HTR-8/SVneo (cell line): ENCODE data around the gene SLC27A5.
"Not testable (repeated sequence)": the region's sequence is repeated elsewhere in the genome, so short reads cannot be mapped to it uniquely, and the experiment has no call there.

Source experiments
- DNase-seq: peaks from one replicate; pipeline ENCODE4 v3.0.0; 2011; ENCODE audit warnings: low spot score, mixed read lengths; ENCODE audit not compliant: insufficient read length
- FAIRE-seq: peaks from 2 replicates; lab custom pipeline; 2011; peaks lifted over from hg19 to GRCh38; lab: Jason Lieb, UNC

Gene SLC27A5

DNA sequence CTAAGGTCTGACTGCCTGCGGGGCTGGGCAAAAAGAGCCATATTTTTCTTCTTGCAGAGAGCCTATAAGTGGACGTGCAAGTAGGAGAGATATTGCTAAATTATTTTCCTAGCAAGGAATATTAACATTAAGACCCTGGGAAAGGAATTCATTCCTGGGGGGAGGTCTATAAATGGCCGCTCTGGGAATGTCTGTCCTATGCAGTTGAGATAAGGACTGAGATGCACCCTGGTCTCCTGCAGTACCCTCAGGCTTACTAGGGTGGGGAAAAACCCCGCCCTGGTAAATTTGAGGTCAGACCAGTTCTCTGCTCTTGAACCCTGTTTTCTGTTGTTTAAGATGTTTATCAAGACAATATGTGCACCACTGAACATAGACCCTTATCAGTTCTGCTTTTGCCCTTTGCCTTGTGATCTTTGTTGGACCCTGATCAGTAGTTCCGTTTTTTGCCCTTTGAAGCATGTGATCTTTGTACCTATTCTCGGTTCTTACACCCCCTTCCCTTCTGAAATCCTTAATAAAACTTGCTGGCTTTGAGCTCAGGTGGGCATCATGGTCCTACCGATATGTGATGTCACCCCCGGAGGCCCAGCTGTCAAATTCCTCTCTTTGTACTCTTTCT, 4.1 kb downstream of the SLC27A5 start:
- FAIRE-seq = not testable (repeated sequence)

DNA sequence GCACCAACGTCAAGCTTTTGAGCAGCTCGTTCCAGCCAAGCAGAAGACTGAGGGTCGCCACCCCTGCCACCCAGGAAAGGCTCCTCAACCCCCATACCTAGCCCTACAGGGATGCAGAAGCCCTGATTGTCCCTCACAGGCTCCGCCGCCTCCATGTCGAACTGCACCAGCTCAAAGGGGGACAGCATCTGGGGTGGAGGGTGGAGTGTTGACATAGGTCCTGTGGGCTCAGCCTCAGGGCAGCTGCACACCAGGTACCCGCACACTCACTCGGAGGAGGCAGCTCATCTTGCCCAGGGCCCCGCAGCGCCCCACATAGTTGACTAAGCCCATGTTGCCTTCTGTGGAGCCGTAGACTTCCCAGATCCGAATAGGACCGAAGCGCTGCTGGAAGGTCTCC, 11.6 kb downstream of the SLC27A5 start:
- FAIRE-seq (no peak), DNase-seq (no peak)

More for the DNA sequence above, 4.1 kb downstream of the SLC27A5 start:
- DNase-seq = not testable (repeated sequence)

DNA sequence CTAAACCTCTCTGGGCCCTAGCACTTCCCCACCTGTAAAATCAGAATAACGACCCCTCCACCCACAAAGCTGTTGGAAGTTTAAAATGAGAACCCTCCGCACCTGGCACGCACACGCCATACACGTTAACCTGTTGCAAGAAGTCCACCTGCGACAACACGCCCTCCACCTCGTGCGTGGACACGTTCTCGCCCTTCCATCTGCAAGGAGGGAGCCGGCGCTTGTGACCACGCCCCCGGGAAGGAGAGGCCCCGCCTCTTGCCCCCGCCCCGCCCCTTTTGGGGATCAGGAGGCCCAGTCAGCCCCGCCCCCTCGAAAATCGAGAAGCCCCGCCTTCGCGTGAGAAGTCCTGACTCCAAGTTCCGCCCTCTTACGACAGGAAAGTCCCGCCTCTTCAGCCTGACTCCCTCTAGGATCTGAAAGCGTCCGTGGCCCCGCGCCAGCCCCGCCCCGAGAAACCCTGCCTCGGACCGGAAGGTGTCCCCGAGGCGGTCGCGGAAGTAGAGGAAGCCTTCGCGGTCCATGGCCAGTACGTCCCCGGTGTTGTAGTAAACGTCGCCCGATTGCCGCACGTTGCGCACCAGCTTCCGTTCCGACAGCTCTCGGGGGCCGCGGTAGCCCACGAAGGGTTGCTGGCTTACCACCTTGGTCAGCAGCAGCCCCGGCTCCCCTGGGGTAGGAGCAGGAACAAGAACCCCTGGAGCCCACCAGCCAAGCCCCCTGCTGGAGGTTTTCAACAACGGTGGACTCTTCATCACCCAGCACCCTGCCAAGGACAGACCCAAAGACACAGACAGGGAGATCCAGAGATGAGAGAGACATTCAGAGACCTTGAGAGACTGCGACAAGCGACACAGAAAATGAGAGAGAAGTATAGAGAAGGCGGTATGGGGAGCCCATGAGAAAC, 12.5 kb downstream of the SLC27A5 start:
- DNase-seq (peak; percentile 95), FAIRE-seq (peak; percentile 55)

DNA sequence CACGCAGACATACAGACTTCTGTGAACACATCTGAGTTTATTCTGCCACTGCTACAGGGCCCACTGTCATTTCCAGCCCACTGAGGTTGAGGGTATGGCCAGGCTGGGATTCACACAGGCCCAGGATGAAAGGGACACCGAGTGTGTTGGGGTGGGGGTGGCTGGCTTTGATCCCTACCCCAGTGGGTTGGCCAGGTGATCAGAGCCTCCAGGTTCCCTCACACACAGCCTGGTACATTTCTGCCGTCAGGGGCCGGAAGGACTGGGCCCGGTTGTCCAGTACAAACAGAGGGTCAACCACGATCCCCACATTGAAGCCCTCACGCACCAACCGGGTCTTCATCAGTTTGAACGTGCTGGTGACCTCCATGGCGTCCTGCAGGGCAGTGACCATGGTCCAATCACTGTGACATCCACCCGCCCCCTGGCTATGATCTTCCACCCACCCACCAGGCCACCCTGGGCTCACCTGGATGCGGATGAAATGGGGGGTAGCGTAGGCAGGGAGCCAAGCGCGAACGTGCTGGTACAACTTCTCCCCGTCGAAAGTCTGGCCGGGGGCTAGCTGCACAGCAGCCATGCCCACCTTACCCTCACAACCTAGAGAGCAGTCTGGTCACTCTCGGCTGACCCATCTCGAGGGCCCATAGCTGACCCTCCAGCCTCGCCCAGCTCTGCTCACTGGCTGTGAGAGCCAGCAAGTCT, 13.3 kb downstream of the SLC27A5 start:
- FAIRE-seq = no peak

DNA sequence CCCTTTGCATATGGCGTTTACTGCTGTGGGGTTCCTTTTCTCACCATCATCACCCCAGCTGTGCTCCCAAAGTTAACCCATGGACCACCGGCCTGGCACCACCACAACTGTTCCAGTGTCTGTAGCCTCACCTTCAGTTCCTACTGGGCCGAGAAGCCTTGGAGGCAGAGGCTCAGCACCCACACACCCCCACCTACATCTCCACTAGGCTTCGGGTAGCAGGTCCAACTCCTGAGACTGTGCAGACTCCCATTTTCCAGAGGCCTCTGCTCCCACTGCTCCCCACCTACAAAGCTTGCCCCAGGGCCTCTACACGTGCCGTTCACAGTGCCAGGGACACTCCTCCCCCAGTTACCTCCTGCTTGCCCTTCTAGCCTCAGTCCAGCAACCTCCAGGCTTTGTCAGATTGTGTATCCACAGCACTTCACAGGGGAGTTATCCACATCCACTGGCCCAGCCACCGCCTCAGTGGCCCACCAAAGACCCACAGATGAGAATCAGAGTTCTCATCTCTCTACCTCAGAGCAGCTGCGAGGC, 14.1 kb downstream of the SLC27A5 start:
- FAIRE-seq (no peak), DNase-seq (no peak)

More for the DNA sequence above, 13.3 kb downstream of the SLC27A5 start:
- no peak for DNase-seq

DNA sequence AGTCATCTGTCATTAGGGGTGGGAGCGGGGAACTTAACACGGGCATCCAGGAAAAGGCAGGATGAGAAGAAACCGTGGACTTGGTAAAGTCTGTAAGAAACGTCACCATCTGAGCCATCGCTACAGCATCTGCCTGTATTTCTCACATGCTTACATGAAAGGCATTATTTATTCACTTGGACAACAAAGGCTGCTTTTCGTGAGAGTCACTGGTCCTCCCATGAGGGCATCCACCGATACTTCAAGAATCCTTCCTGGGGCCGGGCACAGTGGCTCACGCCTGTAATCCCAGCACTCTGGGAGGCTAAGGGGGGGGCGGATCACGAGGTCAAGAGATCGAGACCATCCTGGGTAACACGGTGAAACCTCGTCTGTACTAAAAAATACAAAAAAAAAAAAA, 19.5 kb downstream of the SLC27A5 start:
- FAIRE-seq (no peak), DNase-seq (no peak)

DNA sequence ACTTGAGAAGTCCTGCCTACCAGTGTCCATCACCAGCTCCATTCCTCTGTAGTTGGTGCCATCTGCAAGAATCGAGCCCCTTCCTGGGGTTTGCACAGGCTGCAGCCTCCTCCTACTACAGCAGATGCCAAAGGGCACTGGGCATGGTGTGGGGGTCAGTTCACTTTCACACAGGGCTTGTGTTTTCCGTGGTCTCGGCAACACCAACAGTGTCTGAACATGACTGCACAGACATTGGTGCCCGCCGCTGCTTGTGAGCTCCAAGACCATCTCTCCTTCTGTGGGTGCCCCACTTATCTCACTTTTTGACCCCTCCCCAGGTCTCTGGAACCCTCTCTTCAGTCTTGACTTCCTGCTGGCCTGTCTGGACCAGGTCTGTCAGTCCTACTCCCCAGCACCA, 20.4 kb downstream of the SLC27A5 start:
- no peak for DNase-seq
- no peak for FAIRE-seq

DNA sequence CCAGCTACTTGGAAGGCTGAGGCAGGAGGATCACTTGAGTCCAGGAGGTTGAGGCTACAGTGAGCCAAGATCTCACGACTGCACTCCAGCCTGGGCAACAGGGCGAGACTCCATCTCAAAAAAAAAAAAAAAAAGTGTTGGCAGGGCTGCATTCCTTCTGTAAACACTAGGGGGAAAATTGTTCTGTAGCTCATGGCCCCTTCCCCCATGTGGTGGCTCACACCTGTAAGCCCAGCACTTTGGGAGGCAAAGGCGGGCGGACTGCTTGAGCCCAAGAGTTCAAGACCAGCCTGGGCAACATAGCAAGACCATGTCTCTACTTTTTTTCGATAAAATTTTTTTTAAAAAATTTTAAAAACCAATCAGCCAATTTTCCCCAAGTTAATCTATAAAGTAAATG, 27.4 kb downstream of the SLC27A5 start:
- DNase-seq, FAIRE-seq: not testable (repeated sequence)

DNA sequence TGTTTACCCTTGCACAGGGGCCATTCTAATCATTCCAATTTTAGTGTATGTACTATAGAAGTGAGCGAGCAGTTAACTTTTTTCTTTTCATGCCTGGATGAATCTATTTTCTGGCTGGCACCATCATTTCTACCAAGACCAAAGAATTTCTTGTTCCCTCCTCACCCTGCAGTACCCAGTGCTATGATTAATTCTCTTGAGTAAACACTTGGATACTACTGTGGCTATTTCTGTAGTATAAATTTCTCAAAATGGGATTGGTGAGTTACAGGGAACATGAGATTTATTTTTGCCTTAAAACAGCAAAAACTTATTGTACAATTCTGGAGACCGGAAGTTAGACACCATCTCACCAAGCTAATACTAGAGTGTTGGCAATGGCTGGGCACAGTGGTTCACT, 28.0 kb downstream of the SLC27A5 start:
- FAIRE-seq = no peak

DNA sequence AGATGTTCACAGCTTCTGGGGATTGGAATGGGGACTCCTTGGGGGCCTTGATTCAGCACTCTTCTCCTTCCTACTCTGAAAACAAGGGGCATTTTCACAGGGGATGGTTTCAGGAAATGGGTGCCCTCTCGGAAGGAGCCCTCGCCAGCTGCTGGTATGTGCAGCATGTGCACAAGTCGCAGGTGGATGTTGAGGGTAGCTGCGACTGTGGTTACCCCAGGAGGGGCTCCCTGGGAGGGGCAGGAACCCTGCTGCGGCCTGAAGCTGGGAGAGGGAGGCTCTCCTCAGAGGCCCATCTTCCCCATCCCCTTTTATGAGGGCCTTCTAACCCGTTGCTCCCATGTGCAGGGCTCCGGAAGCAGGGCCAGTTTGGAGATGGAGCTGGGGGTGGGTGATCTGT, 29.4 kb downstream of the SLC27A5 start:
- DNase-seq (no peak), FAIRE-seq (no peak)

More for the DNA sequence above, 28.0 kb downstream of the SLC27A5 start:
- no peak for DNase-seq

DNA sequence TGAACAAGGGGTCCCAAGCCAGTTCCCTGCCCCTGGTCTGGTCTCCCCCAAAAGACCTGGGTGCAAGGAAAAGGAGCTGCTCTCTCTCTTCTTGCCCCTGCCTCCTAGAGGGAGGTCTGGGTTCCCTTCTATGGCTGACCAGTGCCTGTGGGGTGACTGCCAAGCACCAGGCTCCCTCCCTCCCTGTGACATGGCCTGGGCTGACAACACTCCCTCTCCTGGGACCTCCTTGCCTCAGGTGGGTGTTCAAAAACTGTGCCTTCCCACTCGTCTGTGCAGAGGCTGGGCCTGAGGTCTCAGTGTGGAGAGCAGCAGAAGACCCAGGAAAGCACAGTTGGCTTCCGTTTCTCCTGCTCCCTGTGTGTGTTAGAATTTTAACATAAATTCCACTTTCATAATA, 31.0 kb downstream of the SLC27A5 start:
- no peak for FAIRE-seq
- no peak for DNase-seq

DNA sequence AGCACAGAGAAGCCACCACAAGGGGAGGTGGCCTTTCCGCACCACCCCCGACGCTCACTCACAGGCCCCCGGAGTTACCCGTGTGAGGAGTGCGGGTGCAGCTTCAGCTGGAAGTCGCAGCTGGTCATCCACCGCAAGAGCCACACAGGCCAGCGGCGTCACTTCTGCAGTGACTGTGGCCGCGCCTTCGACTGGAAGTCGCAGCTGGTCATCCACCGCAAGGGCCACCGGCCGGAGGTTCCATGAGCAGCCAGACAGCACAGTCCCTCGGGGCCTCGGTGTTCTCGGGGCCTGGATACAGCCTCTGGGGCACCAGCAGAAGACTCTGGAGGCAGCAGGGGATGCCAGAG, 31.3 kb downstream of the SLC27A5 start:
- no peak for FAIRE-seq
- no peak for DNase-seq

DNA sequence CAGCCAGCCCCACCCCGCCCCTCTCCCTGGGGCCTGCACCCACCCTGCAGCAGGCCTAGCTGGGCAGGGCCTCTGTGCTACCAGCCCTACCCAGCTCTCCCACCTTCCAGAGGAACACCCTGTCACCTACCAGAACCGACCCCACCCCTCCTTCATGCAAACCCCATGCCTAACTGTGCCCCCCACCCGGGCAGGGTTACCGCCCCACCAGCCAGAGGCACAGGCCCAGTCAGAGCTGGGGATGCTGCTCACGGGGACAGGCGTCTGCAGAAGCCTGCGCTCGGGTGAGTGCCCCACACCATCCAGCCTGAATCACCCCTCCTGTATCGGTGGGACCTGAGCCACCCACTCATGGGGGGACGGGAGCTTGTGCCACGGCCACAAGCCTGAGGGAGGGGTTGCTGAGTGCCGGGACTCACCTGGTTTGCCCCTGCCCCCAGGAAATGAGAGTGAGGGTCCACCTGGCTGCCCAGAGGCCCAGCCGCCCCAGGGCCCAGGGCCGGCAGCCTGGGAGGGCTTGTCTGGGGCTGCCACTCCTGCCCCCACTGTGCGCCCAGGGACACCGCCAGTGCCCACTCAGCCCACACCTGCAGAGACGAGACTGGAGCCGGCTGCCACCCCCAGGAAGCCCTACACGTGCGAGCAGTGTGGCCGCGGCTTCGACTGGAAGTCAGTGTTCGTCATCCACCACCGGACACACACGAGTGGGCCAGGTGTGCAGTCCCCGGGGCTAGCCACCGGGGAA, 31.9 kb downstream of the SLC27A5 start:
- FAIRE-seq (no peak), DNase-seq (no peak)

DNA sequence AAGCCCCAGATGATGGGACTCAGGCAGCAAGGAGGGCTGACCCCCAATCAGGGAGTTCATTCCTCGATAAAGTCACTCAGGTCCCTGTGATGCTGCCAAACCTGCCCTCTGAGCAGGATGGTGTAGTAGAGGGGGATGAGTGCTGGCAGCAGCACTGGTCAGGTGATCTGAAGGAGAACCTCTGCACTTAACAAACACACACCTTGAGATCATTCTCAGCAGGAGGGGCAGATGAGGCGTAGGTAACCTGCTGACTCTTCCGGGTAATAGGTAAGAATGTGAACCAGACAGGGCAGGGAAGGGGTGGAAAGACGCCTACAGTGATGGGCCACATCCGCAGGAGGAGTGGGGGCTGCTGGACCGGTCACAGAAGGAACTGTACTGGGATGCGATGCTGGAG, 32.5 kb downstream of the SLC27A5 start:
- DNase-seq = no peak
- no peak for FAIRE-seq

DNA sequence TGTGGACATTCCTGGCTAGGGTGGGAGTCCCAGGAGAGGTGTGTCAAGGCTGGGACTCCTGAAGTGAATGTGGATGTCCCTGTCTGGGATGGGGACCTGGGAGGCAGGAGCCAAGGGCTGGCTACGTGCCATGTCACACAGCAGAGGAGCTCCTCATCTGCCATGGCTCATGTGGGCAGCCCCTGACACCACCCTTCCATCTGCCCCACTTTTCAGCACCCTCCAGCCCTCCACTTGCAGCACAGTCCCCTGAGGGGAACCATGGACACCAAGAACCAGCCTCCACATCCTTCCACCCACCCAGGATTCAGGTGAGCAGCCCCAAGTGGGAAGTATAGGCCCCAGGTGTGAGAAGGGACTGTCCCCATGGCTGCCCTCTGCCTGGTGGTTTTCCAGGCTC, 33.9 kb downstream of the SLC27A5 start:
- FAIRE-seq (peak; percentile 23), DNase-seq (no peak)

DNA sequence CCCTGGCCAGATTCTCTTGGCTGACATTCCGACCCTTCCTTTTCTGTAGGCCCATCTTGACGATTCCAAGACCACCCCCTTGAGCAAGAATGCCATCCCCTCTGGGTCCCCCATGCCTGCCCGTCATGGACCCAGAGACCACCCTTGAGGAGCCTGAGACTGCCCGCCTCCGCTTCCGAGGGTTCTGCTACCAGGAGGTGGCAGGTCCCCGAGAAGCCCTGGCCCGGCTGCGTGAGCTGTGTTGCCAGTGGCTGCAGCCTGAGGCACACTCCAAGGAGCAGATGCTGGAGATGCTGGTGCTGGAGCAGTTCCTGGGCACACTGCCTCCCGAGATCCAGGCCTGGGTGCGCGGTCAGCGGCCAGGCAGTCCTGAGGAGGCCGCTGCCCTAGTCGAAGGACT, 34.7 kb downstream of the SLC27A5 start:
- no peak for DNase-seq
- no peak for FAIRE-seq

DNA sequence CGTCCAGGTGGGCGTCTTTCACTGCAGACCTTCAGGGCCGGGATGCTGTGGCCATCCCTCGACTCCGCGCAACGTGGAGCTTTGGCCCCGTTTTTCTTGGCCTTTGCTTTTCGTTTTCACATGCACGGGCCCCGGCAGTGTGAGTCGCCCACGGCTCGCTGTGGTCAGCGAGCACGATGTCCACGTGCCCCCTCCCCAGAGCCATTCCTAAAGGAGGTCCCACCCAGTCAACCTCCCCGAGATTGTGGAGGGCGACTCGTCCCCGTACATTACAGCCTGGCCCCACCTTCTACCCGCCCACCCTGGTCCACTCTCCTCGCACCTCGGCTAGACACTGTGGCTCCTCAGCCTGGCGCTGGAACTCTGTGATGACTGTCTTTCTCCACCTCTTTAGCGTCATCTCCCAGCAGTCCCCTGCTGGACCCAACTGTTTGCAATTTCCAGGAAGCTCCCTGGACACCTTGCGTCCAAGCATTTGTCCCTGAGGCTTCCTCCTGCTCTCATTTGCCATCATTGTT, 35.2 kb downstream of the SLC27A5 start:
- no peak for FAIRE-seq
- no peak for DNase-seq

DNA sequence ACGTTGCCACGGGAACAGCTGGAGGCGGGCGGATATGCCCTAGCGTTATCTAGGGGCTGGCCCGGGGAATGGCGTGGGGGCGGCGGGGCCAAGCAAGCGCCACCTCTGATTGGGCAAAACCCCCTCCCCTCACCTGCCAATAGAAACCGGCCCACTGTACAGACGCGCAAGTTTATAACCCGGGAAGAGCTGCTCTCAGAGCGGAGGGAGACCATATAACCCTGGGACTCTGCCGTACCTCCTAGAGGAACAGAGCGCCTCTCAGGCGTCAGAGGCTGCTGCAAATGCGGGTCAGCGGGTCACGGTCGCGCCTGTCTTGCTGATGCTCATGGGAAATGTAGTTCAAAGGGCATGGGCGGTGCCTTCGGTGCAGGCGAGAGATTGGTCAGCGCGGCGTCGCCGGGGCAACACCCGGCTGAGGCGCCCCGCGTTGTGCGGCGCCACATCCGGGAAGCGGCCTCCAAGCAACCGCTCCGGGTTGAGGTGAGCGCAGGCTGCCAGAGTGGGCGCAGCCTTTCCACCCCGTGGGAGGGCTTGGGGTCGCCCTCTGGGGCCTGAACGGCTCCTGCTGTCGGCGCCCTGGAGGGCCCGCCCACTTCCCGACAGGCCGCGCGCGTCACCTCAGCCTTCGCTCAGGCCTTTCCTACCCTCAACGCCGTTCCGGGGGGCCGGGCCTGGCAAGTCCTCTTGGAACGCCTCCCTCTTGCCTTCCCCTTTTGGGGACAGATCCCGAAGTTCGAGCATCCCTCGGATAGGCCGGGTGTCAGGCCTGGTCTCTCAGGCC, 35.9 kb downstream of the SLC27A5 start, which contains the start of gene ZNF446:
Gene ZNF446, plus strand, starts transcription at position 639 of the 784 bp plus-strand sequence. CDS start 867 bp downstream, outside the sequence.
- FAIRE-seq (peak; percentile 98), DNase-seq (peak; percentile 94)
